Muscle layer of duodenum (tissue), 2 donors: ENCODE data around the gene DDIT4.
A peak's percentile ranks its signal among the peaks of the same experiment; 100 is the strongest.
"Not testable (repeated sequence)": the region's sequence is repeated elsewhere in the genome, so short reads cannot be mapped to it uniquely, and the experiment has no call there.

Experiments
- H3K27ac ChIP-seq: one replicate; pipeline ENCODE4 v1.7.0; 2013; ENCODE audit warnings: mild to moderate bottlenecking, low read length
- H3K27me3 ChIP-seq: one replicate; pipeline ENCODE4 v1.7.0; 2013; ENCODE audit warnings: low read depth, mild to moderate bottlenecking, control low read depth, low read length
- H3K36me3 ChIP-seq, 2 donors: one replicate each; pipeline ENCODE4 v1.7.0; 2013; ENCODE audit warnings: low read length in 2 of 2, control low read depth in 1 of 2, mild to moderate bottlenecking in 1 of 2; ENCODE audit not compliant: insufficient read depth in 2 of 2, control insufficient read depth in 1 of 2
- H3K4me1 ChIP-seq, 2 donors: one replicate each; pipeline ENCODE4 v1.7.0; 2013; ENCODE audit warnings: low read length in 2 of 2, mild to moderate bottlenecking in 2 of 2, control low read depth in 1 of 2, moderate library complexity in 1 of 2; ENCODE audit not compliant: insufficient read depth in 2 of 2, control insufficient read depth in 1 of 2
- H3K4me3 ChIP-seq, 2 donors: one replicate each; pipeline ENCODE4 v1.7.0; 2013; ENCODE audit warnings: low read length in 2 of 2, low read depth in 1 of 2, mild to moderate bottlenecking in 1 of 2
- H3K9me3 ChIP-seq, 2 donors: one replicate each; pipeline ENCODE4 v1.7.0; 2013; ENCODE audit warnings: low read length in 2 of 2, control low read depth in 1 of 2, mild to moderate bottlenecking in 1 of 2; ENCODE audit not compliant: control insufficient read depth in 1 of 2
- donor health status: healthy.

DDIT4 gene

DNA sequence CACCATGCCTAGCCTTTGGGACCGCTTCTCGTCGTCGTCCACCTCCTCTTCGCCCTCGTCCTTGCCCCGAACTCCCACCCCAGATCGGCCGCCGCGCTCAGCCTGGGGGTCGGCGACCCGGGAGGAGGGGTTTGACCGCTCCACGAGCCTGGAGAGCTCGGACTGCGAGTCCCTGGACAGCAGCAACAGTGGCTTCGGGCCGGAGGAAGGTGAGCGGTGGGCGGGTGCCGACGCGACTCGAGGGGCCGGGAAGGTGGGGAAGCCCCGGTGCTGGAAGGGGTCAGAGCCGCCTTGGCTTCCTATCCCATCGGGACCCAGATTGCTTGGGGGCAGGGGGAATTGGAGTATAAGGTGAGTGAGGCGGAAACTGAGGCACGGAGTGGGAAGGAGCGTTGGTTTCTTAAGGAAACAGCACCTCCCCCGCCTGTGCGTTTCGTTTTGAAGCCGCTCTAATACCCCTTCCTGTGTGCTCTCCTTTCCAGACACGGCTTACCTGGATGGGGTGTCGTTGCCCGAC lies 547 bp downstream of the DDIT4 start:
- peak overlapping the region; percentile 97 for H3K27ac ChIP-seq
- H3K9me3 ChIP-seq = no peaks in the 10 kb centered on the region
- H3K27me3 ChIP-seq = no peaks in the 10 kb centered on the region
- H3K4me3 ChIP-seq = peak overlapping the region; percentile 82 to 98
- H3K36me3 ChIP-seq = peaks cover 0 to 14% of the 10 kb centered on the region in 2 donors
- H3K4me1 ChIP-seq = peaks cover 14 to 29% of the 10 kb centered on the region in 2 donors

- peak overlapping the region; percentile 97 for H3K27ac ChIP-seq
- H3K27me3 ChIP-seq = no peaks in the 10 kb centered on the region
- H3K4me1 ChIP-seq = peaks cover 14 to 29% of the 10 kb centered on the region in 2 donors
- no peaks in the 10 kb centered on the region for H3K9me3 ChIP-seq
- H3K36me3 ChIP-seq = peaks cover 0 to 14% of the 10 kb centered on the region in 2 donors
- H3K4me3 ChIP-seq = peak overlapping the region; percentile 82 to 98
These were observed 1.1 kb downstream of the DDIT4 start for GRCh38 chr10:72274730-72275350.

DNA sequence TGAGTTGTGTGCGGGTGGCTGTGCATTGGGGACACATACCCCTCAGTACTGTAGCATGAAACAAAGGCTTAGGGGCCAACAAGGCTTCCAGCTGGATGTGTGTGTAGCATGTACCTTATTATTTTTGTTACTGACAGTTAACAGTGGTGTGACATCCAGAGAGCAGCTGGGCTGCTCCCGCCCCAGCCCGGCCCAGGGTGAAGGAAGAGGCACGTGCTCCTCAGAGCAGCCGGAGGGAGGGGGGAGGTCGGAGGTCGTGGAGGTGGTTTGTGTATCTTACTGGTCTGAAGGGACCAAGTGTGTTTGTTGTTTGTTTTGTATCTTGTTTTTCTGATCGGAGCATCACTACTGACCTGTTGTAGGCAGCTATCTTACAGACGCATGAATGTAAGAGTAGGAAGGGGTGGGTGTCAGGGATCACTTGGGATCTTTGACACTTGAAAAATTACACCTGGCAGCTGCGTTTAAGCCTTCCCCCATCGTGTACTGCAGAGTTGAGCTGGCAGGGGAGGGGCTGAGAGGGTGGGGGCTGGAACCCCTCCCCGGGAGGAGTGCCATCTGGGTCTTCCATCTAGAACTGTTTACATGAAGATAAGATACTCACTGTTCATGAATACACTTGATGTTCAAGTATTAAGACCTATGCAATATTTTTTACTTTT lies 1.8 kb downstream of the DDIT4 start:
- Histone ChIP-seq H3K4me3 (peak overlapping the region; percentile 82 to 98), H3K36me3 (peaks cover 0 to 14% of the 10 kb centered on the region in 2 donors), H3K27ac (peak overlapping the region; percentile 97), H3K27me3 (no peaks in the 10 kb centered on the region), H3K9me3 (no peaks in the 10 kb centered on the region), H3K4me1 (peaks cover 14 to 29% of the 10 kb centered on the region in 2 donors)

GRCh38 chr10:72276013-72276387 lies 2.3 kb downstream of the DDIT4 start:
- Histone ChIP-seq H3K27ac (peak overlapping the region; percentile 97), H3K36me3 (peaks cover 0 to 14% of the 10 kb centered on the region in 2 donors), H3K27me3 (no peaks in the 10 kb centered on the region), H3K4me1 (peaks cover 14 to 29% of the 10 kb centered on the region in 2 donors), H3K4me3 (peak overlapping the region; percentile 82 to 98), H3K9me3 (no peaks in the 10 kb centered on the region)

- Histone ChIP-seq H3K9me3 (no peaks in the 10 kb centered on the region), H3K27ac (peak overlapping the region; percentile 97), H3K27me3 (no peaks in the 10 kb centered on the region), H3K4me3 (peak overlapping the region; percentile 82 to 98), H3K4me1 (peaks cover 14 to 29% of the 10 kb centered on the region in 2 donors), H3K36me3 (peaks cover 0 to 14% of the 10 kb centered on the region in 2 donors)
These were observed 3.0 kb downstream of the DDIT4 start for GRCh38 chr10:72276421-72277339.

DNA sequence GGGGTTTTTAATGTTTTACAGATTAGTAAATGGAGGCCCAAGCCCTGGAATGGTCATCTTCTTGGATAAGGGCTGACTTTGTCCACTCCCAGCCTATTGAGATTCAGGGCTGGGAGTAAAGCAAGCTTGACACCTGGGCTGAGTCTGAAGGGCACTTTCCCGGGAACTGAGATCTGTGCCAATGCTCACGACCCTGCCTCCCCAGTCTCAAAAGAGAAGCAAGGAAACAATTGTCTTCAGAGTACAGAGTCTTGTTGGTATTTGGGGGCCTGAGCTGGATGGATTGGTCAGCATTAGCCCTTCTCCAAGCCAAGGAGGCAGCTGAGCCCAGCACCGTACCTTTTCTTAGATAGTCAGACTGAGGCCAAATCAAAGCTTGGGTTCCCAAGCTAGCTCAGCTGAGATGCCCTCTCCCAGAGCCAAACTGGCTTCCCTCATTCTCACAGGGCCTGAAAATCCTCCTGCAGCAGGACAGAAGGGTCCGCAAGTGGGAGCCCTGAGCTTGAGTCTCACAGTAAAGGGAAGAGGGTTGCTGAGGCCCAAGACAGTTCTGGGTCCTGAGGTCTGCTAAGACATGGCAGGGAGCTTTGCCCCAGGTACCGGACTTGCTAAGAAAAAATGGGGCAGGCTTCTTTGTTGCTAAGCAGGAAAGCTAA lies 3.7 kb downstream of the DDIT4 start:
- no peak overlapping the region for H3K4me3 ChIP-seq
- peak overlapping the region; percentile 46 for H3K27ac ChIP-seq
- H3K27me3 ChIP-seq = no peaks in the 10 kb centered on the region
- no peaks in the 10 kb centered on the region for H3K9me3 ChIP-seq
- H3K4me1 ChIP-seq = peaks cover 14 to 26% of the 10 kb centered on the region in 2 donors
- H3K36me3 ChIP-seq = peaks cover 0 to 14% of the 10 kb centered on the region in 2 donors

DNA sequence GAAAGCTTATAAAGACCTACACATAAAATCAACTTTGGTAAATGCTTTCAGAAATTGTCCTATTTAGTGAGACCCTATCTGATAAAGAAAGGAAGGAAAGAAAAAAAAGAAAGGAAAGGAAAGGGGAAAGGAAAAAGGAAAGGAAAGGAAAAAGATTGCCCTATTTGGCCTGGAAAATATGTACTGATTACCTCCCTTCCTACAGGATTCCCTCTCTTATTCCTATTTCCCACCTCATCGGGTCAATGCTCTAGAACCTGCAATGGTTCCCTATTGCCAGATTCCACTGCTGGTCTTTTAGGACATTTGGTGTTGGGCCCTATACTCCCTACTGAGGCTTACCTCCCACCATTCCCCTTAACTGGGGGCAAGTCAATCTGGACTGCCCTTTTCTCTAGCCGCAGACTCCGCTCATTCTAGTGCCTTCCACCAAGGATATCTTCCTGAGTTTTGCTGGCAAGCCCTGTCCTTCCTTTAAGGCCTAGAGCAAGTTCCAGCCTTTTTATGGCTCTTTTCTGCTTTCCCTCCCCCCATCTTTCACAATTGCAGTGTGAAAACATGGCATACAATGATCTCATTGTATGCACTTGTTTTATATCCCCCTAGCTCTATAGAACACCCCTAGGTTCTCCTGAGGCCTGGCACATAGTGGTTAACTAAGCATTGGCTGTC lies 4.4 kb downstream of the DDIT4 start:
- no peaks in the 10 kb centered on the region for H3K27me3 ChIP-seq
- H3K36me3 ChIP-seq = peaks cover 0 to 12% of the 10 kb centered on the region in 2 donors
- peaks cover 14 to 23% of the 10 kb centered on the region in 2 donors for H3K4me1 ChIP-seq
- no peak overlapping the region for H3K4me3 ChIP-seq
- H3K27ac ChIP-seq = no peak overlapping the region
- H3K9me3 ChIP-seq = no peaks in the 10 kb centered on the region

- Histone ChIP-seq H3K4me3 (no peak overlapping the region), H3K36me3 (peaks cover 0 to 10% of the 10 kb centered on the region in 2 donors), H3K27me3 (no peaks in the 10 kb centered on the region), H3K4me1 (peaks cover 14 to 23% of the 10 kb centered on the region in 2 donors), H3K9me3 (no peaks in the 10 kb centered on the region), H3K27ac (no peak overlapping the region)
These were observed 5.1 kb downstream of the DDIT4 start for GRCh38 chr10:72278668-72279393.

DNA sequence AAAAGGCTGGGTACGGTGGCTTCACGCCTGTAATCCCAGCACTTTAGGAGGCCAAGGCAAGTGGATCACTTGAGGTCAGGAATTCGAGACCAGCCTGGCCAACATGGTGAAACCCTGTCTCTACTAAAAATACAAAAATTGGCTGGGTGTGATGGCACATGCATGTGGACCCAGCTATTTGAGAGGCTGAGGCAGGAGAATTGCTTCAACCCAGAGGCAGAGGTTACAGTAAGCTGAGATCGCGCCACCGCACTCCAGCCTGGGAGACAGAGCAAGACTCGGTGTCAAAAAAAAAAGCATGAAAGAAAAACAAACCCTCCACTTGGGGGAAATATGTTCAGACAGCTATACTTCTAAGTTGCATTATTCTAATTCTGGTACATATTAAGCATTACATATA lies 5.9 kb downstream of the DDIT4 start:
- H3K4me3 ChIP-seq, H3K36me3 ChIP-seq, H3K27ac ChIP-seq, H3K27me3 ChIP-seq, H3K9me3 ChIP-seq: not testable (repeated sequence)
- H3K4me1 ChIP-seq = peaks cover 14 to 23% of the 10 kb centered on the region in 2 donors

- Histone ChIP-seq H3K4me1 (peaks cover 0 to 5% of the 10 kb centered on the region in 2 donors), H3K4me3 (no peak overlapping the region), H3K27ac (no peak overlapping the region), H3K36me3 (no peaks in the 10 kb centered on the region), H3K9me3 (no peaks in the 10 kb centered on the region), H3K27me3 (no peaks in the 10 kb centered on the region)
These were observed 9.4 kb downstream of the DDIT4 start for GRCh38 chr10:72283131-72283530.
